IMR-90 (cell line): ENCODE measurements around the gene CNGB1.

Experiments used
- CEBPB ChIP-seq: IDR thresholded peaks from 2 replicates; pipeline ENCODE4 v1.6.1; 2012; ENCODE audit warnings: low read depth, low read length, improper control_type of control experiment
- CHD1 ChIP-seq: IDR thresholded peaks from 2 replicates; pipeline ENCODE4 v1.6.1; 2012; ENCODE audit warnings: low read depth, low read length, improper control_type of control experiment
- CTCF ChIP-seq: conservative IDR thresholded peaks from 2 replicates; pipeline ENCODE4 v1.5.1; 2012; ENCODE audit warnings: mild to moderate bottlenecking, low read depth, low read length, improper control_type of control experiment
- ELK1 ChIP-seq: fragments of 150-350 bp; IDR thresholded peaks from 2 replicates; pipeline ENCODE4 v1.6.1; 2016; ENCODE audit warnings: low read depth, mild to moderate bottlenecking, low read length, moderate library complexity, borderline replicate concordance
- FOS ChIP-seq: fragments of 150-350 bp; IDR thresholded peaks from 2 replicates; pipeline ENCODE4 v1.6.1; 2016; ENCODE audit warnings: low read depth, low read length
- MAFK ChIP-seq: IDR thresholded peaks from 2 replicates; pipeline ENCODE4 v1.6.1; 2012; ENCODE audit warnings: low read depth, low read length, improper control_type of control experiment
- MAZ ChIP-seq: IDR thresholded peaks from 2 replicates; pipeline ENCODE4 v1.6.1; 2012; ENCODE audit warnings: low read depth, mild to moderate bottlenecking, low read length, improper control_type of control experiment, moderate library complexity, borderline replicate concordance
- NFE2L2 ChIP-seq: fragments of 150-350 bp; IDR thresholded peaks from 2 replicates; pipeline ENCODE4 v1.6.1; 2016; ENCODE audit warnings: low read depth, mild to moderate bottlenecking, low read length
- POLR2A ChIP-seq: IDR thresholded peaks from 2 replicates; pipeline ENCODE4 v1.6.1; 2012; ENCODE audit warnings: mild to moderate bottlenecking, low read depth, low read length
- RAD21 ChIP-seq: IDR thresholded peaks from 2 replicates; pipeline ENCODE4 v1.6.1; 2012; ENCODE audit warnings: low read length, improper control_type of control experiment
- RCOR1 ChIP-seq: IDR thresholded peaks from 2 replicates; pipeline ENCODE4 v1.6.1; 2012; ENCODE audit warnings: mild to moderate bottlenecking, low read length, improper control_type of control experiment; ENCODE audit not compliant: insufficient replicate concordance
- RFX5 ChIP-seq: IDR thresholded peaks from 2 replicates; pipeline ENCODE4 v1.8.0; 2012; ENCODE audit warnings: low read depth, mild to moderate bottlenecking, low read length, moderate library complexity
- SMC3 ChIP-seq: fragments of 150-350 bp; IDR thresholded peaks from 2 replicates; pipeline ENCODE4 v1.6.1; 2016; ENCODE audit warnings: low read depth, mild to moderate bottlenecking, antibody characterized with exemption, low read length, moderate library complexity
- USF2 ChIP-seq: fragments of 150-350 bp; IDR thresholded peaks from 2 replicates; pipeline ENCODE4 v1.6.1; 2017; ENCODE audit warnings: mild to moderate bottlenecking, antibody characterized with exemption, low read length, low read depth

- TF ChIP-seq SMC3 (no peak), CTCF (no peak), NFE2L2 (no peak), USF2 (no peak), POLR2A (no peak), RAD21 (no peak), RCOR1 (no peak), RFX5 (no peak), FOS (no peak), CEBPB (no peak), CHD1 (no peak), MAZ (no peak), ELK1 (no peak), MAFK (no peak)
Measured at GRCh38 chr16:57875347-57875746, 95.6 kb downstream of the CNGB1 start.
